Astrocyte (in vitro differentiated cells and primary cell): ENCODE data around the gene ZNF786.

ENCODE experiments used
- EZH2 ChIP-seq: IDR thresholded peaks from 2 replicates; pipeline ENCODE4 v1.6.1; 2012; ENCODE audit warnings: mild to moderate bottlenecking, low read length, inconsistent platforms; ENCODE audit not compliant: insufficient read depth
- TF ChIP-seq, protein P1 (sequence below): IDR thresholded peaks from 2 replicates; pipeline ENCODE4 v1.5.1; 2011; ENCODE audit warnings: low read depth, mild to moderate bottlenecking, inconsistent platforms, low read length, moderate library complexity; ENCODE audit not compliant: insufficient read depth

DNA sequence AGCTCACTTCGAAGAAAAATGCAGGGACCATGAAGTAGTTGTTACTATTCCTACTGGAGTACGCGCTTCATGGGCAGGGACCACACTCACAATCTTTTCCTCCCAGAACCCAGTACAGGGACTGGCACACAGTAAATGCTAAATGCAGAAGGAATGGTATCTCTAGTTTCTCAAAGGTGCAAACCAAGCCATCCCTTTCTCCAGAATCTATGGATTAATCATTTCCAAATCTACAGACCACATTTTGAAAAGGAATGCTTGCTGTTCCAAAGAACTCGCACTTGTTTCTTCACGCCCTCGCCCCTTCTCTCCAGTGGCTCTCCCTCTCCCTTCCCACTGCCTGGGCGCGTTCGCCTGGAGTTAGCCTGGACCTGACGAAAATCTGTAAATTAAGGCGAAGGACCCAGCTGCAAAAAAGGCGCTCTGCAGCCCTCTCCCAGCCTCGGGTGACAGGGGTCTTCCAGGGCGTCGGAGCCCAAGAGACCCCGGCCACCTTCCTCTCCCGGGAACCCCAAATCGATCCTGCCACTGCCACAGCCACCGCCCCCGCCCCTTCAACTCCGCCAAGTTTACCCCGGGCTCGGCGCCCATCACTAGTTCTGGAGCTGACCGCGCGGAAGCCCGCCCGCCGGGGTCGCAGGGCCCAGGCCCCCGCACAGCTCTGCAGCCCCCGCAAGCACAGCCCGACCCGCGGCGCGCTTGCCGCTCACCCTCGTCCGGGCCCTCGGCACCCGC, 62.7 kb downstream of the ZNF786 start:
- TF ChIP-seq, protein P1, sequence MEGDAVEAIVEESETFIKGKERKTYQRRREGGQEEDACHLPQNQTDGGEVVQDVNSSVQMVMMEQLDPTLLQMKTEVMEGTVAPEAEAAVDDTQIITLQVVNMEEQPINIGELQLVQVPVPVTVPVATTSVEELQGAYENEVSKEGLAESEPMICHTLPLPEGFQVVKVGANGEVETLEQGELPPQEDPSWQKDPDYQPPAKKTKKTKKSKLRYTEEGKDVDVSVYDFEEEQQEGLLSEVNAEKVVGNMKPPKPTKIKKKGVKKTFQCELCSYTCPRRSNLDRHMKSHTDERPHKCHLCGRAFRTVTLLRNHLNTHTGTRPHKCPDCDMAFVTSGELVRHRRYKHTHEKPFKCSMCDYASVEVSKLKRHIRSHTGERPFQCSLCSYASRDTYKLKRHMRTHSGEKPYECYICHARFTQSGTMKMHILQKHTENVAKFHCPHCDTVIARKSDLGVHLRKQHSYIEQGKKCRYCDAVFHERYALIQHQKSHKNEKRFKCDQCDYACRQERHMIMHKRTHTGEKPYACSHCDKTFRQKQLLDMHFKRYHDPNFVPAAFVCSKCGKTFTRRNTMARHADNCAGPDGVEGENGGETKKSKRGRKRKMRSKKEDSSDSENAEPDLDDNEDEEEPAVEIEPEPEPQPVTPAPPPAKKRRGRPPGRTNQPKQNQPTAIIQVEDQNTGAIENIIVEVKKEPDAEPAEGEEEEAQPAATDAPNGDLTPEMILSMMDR = no peak
- TF ChIP-seq EZH2 = no peak
